Activated CD8-positive, alpha-beta T cell treated with anti-CD3 and anti-CD28 coated beads for 36 hours (primary cell): ENCODE measurements around the gene CLVS2. TPM values are rescaled to one million over a fixed set of nuclear protein-coding genes. Genes with fewer than 3 reads are reported as not detected.

ENCODE experiments used
- ATAC-seq: fragments of 200-7000 bp; cut with Tn5 transposase; one replicate; pipeline ENCODE4 v1.10.0; 2021; ENCODE audit warnings: mild to moderate bottlenecking, moderate library complexity
- CTCF ChIA-PET: fragments of 350-600 bp; sonication (Branson Sonifier 250); formaldehyde crosslinking; loops from one replicate; lab custom pipeline; 2021; ENCODE audit warnings: antibody characterized with exemption; lab: Charles Lee
- POLR2A ChIA-PET: fragments of 350-600 bp; sonication (Branson Sonifier 250); formaldehyde crosslinking; loops from one replicate; lab custom pipeline; 2021; ENCODE audit warnings: antibody characterized with exemption; lab: Charles Lee
- DNase-seq: peaks from one replicate; pipeline ENCODE4 v3.0.0-alpha.2; 2020
- H3K27ac Mint-ChIP-seq: one replicate; pipeline ENCODE4 v1.8.0; 2021; ENCODE audit warnings: mild to moderate bottlenecking, mixed read lengths
- H3K27me3 Mint-ChIP-seq: one replicate; pipeline ENCODE4 v1.8.0; 2021; ENCODE audit warnings: mixed read lengths
- H3K36me3 Mint-ChIP-seq: one replicate; pipeline ENCODE4 v1.8.0; 2021; ENCODE audit warnings: low read depth, mixed read lengths
- H3K4me1 Mint-ChIP-seq: one replicate; pipeline ENCODE4 v1.8.0; 2021; ENCODE audit warnings: low read depth, mixed read lengths
- H3K4me3 Mint-ChIP-seq: one replicate; pipeline ENCODE4 v1.8.0; 2021; ENCODE audit warnings: mild to moderate bottlenecking, moderate library complexity, mixed read lengths
- H3K9me3 Mint-ChIP-seq: one replicate; pipeline ENCODE4 v1.8.0; 2021; ENCODE audit warnings: mixed read lengths
- intact Hi-C: fragments of 100-400 bp; cut with micrococcal nuclease; formaldehyde crosslinking; loops from one replicate; pipeline ENCODE4 v1.10.0; 2022
- total RNA-seq, 2 experiments: library from RNA; stranded (reverse); gene quantifications; one replicate each; pipeline ENCODE4 v1.2.3, GENCODE V29; 2021
- TF ChIP-seq, protein P1 (sequence below): fragments of 200-600 bp; IDR thresholded peaks from one replicate; pipeline ENCODE4 v1.8.0; 2022; ENCODE audit warnings: antibody characterized with exemption, mild to moderate bottlenecking

CLVS2 gene
- total RNA-seq, 2 experiments from 2014 or later, result not detected

DNA sequence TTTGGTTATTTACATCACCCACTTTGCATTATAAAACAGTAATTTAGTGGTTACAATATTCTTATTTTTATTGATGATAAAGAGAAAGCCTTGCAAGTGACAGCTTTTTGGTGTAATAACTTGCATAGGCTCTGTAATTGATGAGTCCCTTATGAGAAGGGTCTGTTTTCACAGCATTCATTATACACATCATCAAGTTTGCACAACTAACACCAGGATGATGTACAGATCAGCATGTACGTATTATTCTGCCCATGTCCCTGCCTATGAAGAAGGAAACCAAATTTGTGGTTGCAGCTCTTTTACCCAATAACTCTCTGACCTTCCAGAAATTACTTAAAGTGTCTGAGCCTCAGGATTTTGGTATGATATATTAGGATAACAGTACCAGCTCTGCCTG is 59.2 kb downstream of the CLVS2 start:
- TF ChIP-seq, protein P1, sequence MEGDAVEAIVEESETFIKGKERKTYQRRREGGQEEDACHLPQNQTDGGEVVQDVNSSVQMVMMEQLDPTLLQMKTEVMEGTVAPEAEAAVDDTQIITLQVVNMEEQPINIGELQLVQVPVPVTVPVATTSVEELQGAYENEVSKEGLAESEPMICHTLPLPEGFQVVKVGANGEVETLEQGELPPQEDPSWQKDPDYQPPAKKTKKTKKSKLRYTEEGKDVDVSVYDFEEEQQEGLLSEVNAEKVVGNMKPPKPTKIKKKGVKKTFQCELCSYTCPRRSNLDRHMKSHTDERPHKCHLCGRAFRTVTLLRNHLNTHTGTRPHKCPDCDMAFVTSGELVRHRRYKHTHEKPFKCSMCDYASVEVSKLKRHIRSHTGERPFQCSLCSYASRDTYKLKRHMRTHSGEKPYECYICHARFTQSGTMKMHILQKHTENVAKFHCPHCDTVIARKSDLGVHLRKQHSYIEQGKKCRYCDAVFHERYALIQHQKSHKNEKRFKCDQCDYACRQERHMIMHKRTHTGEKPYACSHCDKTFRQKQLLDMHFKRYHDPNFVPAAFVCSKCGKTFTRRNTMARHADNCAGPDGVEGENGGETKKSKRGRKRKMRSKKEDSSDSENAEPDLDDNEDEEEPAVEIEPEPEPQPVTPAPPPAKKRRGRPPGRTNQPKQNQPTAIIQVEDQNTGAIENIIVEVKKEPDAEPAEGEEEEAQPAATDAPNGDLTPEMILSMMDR, result no peak
- Mint-ChIP-seq H3K27ac (no peak overlapping the region), H3K9me3 (peaks cover 2% of the 10 kb centered on the region), H3K4me3 (no peak overlapping the region), H3K27me3 (no peaks in the 10 kb centered on the region), H3K4me1 (no peaks in the 10 kb centered on the region), H3K36me3 (no peaks in the 10 kb centered on the region)
- no peak for DNase-seq
- intact Hi-C loops, result no loop called here
- ATAC-seq, result no peak
- ChIA-PET POLR2A (no interaction called here), CTCF (no interaction called here)

DNA sequence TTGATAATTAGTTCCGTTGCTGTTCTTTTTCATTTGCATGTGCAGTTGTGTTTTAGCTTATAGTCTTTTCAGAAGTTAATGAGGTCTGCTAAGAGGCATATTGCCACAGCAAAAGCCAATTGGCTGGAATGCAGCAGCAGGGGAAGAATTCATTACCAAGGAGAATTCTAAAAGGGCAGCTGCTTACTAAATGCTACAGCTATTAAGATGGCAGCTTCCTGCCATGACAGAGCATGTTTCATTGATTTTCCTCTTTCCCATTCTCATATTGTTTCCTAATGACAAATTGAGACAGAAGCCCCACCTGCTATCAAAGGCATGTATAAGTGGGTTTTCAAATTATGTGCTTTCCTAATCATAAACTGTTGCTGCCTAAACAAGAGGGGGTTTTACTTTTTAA is 66.6 kb downstream of the CLVS2 start:
- CTCF ChIA-PET, result no interaction called here

DNA sequence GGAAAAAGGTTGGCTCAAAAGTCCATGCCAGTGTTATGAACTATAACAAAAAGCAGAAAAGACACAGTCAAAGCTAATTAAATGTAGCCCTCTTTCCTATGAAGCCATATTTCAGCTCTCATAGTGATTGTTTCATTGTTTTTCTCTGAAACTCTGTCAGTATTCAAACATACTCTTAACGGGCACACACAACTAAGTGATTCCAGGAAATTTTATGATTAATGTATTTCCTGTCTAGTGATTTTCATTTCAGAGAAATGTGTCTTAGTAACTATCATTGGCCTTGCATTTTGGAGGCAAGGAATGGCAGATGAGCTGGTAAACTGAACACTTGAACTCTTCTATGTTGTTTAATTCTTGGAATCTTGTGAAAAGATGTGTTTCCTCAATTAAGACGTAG is 68.0 kb downstream of the CLVS2 start:
- no peaks in the 10 kb centered on the region for H3K27me3 Mint-ChIP-seq
- no peaks in the 10 kb centered on the region for H3K9me3 Mint-ChIP-seq
- ATAC-seq (peak; percentile 45), DNase-seq (no peak)
- intact Hi-C loops, result no loop called here
- H3K27ac Mint-ChIP-seq, result no peak overlapping the region
- H3K36me3 Mint-ChIP-seq, result no peaks in the 10 kb centered on the region
- H3K4me3 Mint-ChIP-seq, result no peak overlapping the region
- CTCF ChIA-PET, result no interaction called here
- POLR2A ChIA-PET, result no interaction called here
- no peaks in the 10 kb centered on the region for H3K4me1 Mint-ChIP-seq
- TF ChIP-seq, protein P1, result no peak

More for the DNA sequence above, 66.6 kb downstream of the CLVS2 start:
- intact Hi-C loops, result no loop called here
- no peak overlapping the region for H3K4me3 Mint-ChIP-seq
- H3K27me3 Mint-ChIP-seq, result no peaks in the 10 kb centered on the region
- H3K27ac Mint-ChIP-seq, result no peak overlapping the region
- TF ChIP-seq, protein P1, result no peak
- H3K36me3 Mint-ChIP-seq, result no peaks in the 10 kb centered on the region
- no peak for DNase-seq
- POLR2A ChIA-PET, result no interaction called here
- ATAC-seq, result no peak
- H3K9me3 Mint-ChIP-seq, result peaks cover 2% of the 10 kb centered on the region
- H3K4me1 Mint-ChIP-seq, result no peaks in the 10 kb centered on the region

GRCh38 chr6:123074616-123075015 is 78.6 kb downstream of the CLVS2 start:
- ATAC-seq (no peak), DNase-seq (no peak)
- ChIA-PET POLR2A (no interaction called here), CTCF (no interaction called here)
- no peaks in the 10 kb centered on the region for H3K27me3 Mint-ChIP-seq
- TF ChIP-seq, protein P1, result no peak
- H3K4me1 Mint-ChIP-seq, result no peaks in the 10 kb centered on the region
- no peaks in the 10 kb centered on the region for H3K36me3 Mint-ChIP-seq
- H3K4me3 Mint-ChIP-seq, result no peak overlapping the region
- intact Hi-C loops, result no loop called here
- no peaks in the 10 kb centered on the region for H3K9me3 Mint-ChIP-seq
- no peak overlapping the region for H3K27ac Mint-ChIP-seq

DNA sequence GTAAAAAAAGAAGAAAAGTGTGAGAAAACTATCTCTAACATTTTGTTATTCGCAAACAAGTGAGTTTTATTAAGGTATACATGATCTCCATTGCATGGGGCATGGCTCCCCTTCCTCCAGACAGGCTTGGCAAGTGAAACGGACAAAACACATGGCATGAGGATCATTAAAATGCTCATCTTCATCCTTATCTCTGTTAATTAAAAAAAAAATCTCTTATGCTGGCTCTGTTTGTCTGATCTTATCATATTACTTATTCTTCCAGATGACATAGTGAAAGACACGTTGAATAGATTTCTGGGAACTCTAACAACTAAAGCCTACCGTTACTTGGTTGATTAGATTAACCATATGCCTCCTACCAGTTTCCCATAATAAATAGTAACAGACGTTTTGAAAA is 89.4 kb downstream of the CLVS2 start:
- CTCF ChIA-PET, result no interaction called here
- no peaks in the 10 kb centered on the region for H3K4me1 Mint-ChIP-seq
- ATAC-seq (no peak), DNase-seq (no peak)
- POLR2A ChIA-PET, result no interaction called here
- H3K4me3 Mint-ChIP-seq, result no peak overlapping the region
- TF ChIP-seq, protein P1, result no peak
- peaks cover 2% of the 10 kb centered on the region for H3K9me3 Mint-ChIP-seq
- intact Hi-C loops, result no loop called here
- H3K36me3 Mint-ChIP-seq, result no peaks in the 10 kb centered on the region
- H3K27ac Mint-ChIP-seq, result no peak overlapping the region
- H3K27me3 Mint-ChIP-seq, result no peaks in the 10 kb centered on the region
